ENCODE data around the gene EXOC4.

Gene EXOC4

DNA sequence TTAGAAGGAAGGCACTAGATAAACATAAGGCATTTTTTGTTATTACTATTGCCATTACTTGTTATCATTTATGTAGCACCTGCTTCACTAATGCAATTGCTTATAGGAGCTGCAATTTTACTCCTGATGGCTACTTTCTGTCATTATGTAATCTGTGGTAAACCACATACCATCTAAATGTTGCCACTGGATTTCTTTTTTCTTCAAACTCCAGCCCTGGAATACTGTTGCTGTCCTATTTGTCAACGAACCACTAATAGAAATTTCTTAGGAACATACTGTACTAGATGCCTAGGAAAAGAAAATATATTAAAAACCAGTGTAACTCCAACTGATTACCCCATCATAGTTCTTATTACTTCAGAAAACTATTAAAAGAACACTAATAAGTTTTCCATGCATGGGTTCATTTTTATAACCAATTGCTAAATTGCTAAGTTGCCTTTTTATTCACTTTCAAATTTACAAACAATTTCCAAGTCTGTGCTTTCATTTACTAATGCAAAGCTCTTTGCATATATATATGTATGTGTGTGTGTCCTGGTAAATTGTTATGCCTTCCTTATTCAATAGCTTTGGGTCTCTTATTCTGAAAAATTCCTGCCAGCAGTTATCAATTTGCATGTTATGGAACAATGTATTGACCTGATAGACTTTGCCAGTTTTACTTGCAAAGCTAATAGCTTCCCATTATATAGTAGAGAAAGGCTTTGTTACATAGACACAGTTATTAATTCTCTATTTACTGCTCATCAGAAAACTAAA is 287.4 kb downstream of the EXOC4 start:
- DNase-seq (ENCODE audit: low read depth): no peak

DNA sequence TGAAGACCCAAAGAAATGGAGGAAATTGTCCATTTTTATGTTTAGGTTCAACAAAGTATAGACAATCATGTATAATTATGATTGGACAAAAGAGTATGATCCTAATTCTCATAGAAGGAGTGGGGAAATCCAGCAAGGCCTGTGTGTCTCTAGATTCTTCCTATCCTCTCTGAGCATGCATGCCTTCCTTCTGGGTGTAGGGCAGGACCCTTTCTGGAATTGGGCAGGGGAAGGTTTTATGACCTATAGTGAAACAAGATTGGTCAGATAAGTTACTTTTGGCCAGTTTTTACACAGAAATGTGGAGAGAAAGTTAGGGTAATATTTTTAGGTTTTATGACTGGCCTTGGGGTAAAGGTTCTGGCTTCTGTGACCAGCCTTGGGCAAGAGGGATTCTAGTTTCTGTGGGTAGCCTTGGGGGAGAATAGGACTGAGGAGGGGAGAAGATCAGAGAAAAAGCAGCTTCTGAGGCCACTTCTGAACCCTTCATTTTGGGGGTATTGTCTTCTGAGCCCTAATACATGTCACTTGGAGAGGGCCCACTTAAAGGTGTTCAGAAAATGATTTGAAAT is 289.4 kb downstream of the EXOC4 start:
- no peak for DNase-seq (ENCODE audit: low read depth)

DNA sequence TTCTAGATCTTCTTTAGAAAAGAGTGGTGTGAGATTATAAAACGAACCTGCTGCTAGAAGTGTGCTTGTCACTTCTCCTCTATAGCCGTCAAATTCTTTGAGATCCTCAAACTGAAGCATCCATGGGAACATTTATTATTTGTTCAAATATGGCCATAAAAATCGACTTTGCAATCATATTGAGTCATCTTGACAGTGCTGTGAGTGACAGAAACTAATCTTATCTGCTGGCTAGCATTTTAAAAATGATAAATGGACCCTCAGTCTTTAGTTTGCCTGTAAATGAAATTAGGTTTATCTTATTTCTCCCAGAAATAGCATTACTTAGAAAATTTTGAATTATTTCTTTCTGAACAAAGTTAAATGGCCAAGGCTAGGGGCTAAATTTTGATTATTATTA is 290.8 kb downstream of the EXOC4 start:
- no peak for DNase-seq (ENCODE audit: low read depth)

DNA sequence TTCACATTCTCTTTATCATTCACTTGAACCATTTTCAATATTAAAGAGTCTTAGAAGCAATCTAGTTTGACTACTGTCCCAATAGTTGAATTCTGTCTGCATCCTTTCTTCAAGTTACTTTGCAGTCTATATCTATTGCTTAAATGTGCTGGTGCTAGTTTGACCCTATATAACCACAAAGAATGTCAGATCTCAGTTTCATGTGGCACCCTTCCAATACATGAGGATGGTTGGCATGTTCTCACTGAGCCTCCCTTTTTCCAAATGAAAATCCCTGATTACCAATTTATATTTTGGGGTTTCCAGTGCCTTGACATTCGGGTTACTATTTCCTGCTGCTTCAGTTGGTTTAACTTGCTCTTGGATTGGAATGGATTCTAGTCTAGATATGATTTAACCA is 292.7 kb downstream of the EXOC4 start:
- no peak for DNase-seq (ENCODE audit: low read depth)

DNA sequence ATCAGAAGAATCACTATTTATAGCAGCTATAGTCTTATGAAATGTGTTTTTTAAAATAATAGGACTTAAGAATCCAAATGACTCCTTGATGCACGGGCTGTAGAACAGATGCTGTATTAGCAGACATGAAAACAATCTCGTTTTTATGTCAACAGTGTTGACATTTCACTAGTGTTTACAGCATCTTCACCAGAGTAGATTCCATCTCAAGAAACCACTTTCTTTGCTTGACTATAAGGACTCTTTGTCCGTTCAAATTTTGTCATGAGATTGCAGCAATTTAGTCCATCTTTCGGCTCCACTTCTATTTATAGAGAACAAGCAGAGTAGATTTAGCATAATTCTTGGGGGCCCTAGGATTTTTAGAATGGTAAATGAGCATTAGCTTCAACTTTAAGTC is 295.1 kb downstream of the EXOC4 start:
- DNase-seq (ENCODE audit: low read depth): no peak

DNA sequence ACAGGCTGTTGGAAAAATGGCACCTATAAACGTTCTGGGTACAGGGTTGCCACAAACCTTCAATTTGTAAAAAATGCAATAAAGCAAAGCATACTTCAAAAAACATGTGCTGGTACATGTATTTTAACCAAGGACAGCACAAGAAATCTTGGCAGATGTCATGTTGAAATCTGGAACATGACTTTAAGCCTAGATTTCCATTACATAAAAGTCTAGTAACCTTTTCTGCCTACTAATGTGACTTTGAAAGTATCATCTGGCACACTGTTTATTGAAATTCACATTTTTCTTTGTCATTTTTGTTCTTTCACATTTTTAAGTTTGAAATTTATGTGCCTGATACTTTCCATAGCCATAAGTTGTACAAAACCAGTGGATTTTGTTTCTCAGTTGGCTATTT is 296.8 kb downstream of the EXOC4 start:
- no peak for DNase-seq (ENCODE audit: low read depth)

DNA sequence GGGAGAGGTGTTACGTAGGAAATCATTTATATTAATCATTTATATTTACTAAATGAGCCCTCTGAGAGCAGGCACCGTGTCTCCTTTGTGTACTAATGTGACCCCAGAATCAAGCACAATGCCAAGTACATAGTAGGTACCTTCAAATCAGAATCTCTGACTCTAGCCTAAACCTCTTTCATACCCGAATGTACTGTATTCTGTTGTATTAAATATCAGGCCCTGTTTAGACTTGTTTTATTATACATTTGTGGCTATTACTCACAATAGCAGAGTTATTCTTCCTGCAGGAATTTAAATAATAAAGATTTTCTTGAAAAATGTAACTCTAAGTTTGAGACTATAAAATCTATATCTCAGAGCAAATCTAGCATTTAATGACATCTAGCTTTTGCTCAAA is 297.3 kb downstream of the EXOC4 start:
- no peak for DNase-seq (ENCODE audit: low read depth)

DNA sequence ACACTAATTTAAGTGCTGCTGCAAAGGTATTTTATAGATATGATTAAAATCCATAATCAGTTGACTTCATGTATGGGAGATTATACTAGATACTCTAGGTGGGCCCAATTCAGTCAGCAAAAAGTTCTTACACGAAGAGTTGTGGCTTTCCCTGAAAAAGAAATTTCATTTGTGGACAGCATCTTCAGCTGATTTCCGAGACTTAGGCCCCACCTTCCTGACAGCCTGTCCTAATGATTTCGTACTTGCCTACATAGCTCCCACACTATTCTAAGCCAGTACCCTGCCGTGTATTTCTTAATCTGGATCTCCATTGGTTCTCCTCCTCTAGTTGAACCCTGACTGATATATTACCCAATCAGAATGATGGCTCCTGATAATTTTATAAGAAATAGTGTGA is 297.9 kb downstream of the EXOC4 start:
- no peak for DNase-seq (ENCODE audit: low read depth)

DNA sequence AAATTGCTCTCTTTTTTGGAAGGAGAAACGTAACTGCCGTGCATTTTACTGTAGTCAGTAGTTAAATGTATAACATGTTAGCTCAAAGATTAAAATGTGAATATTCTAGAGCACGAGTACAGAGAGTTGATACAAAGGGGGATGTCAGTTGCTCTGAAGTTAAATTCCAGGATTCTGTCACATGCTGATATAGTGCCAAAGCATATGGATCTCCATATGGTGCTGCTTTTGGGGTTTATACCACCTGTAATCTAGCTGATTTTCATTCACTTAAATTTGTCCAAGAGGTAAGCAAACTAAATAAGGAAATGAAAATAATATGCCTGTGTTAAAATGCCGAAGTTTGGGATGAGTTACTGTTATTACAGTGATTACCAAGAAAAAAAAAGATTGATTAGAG is 298.6 kb downstream of the EXOC4 start:
- DNase-seq (ENCODE audit: low read depth): no peak

DNA sequence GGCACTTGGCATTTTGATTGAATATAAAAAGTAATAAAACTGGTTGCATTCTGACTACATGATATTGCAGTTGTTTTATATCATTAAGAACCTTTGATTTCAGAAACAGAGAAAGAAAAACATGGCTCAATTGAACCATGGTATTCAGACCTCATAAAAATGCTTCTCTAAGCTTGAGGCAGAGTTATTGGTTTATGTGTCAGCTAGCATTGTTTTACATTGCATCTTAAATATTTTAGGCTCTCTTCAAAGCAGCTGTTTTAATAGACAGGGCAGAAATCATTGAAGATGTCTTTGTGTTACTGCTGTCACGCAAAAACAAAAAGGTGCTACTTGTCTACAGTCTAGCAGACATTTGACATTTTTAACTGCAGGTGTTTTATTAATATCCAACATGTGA is 299.2 kb downstream of the EXOC4 start:
- DNase-seq (ENCODE audit: low read depth): no peak

DNA sequence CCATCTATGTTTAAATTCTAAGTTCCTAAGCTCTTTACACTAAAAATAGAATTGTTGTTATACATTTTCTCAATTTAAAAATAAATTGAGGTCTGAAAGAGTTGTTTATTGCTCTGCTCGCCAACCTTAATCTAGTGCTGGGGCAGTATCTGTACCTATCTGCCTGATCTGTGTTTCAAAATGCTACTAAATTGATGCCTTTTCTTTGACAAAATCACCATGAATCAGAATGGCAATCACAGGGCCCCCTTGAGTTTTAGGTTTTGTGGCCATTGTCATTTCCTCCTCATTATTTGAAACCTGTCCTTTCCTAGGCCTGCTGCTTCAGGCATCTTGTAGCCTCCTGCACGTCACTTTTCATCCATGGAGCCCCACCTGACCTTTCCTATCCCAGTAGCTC is 301.5 kb downstream of the EXOC4 start:
- DNase-seq (ENCODE audit: low read depth): no peak

DNA sequence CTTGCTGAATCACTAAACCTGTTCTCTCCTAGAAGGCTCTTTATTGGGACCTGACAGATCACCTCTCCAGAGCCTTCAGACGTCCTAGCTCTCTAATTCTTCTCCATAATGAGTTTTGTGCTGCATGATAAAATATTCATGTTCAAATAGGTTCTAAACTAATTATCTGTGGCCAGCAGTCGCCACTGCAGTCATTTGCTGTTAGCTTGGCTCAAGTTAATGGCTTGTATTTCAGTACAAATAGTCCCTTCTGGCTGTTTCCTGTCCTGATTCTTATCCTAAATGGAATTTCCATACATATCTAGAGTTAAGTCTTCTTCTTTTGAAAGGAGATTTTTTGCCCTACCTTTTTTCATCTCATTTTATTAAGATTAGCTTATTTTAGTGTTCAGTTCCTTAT is 303.2 kb downstream of the EXOC4 start:
- DNase-seq (ENCODE audit: low read depth): no peak

DNA sequence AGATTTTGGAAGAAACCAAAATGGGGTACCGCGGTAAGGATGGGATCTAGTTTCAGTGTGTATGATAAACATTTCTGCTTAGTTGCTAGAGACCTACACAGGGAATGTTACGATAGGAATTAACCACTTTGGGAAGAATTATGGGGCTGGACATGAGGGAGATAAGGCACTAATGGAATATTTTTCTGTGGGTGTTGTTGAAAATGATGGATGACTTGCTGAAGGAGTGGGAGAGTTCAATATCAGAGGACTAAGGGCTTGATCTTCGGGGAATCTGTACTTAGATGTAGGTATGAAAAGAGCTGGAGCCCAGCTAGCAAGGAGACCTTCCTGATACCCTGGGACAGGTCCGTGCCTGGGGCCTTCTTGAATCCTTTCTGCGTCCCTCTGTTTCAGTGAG is 303.7 kb downstream of the EXOC4 start:
- no peak for DNase-seq (ENCODE audit: low read depth)

DNA sequence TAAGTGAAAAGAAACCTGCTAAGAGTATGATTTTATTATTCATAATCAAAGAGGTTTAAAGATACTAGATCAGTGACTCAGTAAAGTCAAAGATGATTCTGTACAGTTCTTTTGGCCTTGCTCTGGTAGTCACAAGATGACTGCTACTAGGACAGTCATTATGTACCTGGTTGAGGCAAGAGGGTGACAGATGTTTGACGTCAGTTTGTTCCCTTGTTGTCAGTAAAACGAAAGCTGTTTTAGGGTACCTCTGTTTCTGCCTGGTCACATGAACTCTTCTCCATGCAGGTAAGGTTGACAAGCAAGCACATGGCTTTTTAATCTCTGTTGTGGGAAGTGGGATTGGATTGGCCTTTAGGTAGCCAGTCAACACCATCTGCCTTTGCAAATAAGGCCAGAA is 308.0 kb downstream of the EXOC4 start:
- no peak for DNase-seq (ENCODE audit: low read depth)

DNA sequence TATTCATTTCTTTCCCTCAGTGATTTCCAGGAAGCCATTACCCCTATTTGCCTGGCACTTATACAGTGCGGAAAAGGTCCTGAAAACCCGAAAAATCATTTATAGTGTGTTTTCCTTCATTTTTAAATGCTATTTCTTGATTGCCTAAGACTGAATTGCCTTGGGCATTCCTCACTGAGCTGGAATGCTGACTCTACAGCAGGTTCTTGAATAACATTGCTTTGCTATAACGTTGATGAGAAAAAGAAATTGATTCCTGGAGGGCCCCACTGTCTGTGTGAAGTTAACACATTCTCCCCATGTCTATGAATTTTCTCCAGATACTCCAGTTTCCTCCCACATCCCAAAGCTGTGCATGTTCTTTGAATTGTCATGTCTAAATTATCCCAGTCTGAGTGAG is 308.5 kb downstream of the EXOC4 start:
- no peak for DNase-seq (ENCODE audit: low read depth)

DNA sequence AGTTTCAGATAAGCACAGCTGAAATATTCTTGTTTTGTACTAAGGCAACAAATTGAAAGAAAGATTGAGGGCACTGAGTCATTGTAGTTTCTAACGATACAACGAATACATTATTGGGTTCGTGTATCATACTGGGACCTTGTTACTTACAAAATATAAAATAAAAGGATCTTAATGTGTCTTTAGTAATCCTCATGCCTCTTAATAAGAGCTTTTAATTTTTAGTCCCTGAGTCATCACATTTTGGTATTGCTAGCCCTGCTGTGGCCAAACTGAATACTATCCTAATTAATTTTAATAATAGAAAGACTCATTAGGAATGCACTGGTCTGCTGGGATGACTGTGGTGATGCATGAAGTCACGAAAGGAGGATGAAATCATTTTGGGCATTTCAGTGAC is 309.7 kb downstream of the EXOC4 start:
- DNase-seq (ENCODE audit: low read depth): peak; percentile 63

DNA sequence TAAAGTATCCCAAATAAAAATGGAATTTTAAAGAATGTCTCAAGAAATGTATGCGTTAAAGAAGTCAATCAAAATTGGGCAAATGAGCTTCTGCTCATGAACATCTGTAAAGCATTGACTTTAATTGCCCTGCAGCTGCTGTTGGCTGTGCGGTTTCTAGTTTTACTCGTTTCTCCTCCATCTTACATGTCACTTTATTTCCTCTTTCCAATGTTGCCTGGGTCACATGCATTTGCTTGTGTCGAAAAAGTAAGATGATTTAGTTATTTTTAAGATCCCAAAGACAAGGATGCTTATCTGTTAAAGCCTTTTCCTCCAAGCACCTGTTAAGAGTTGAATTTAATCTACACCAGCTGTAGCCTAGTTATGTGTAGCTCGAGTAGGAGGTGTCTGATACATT is 310.4 kb downstream of the EXOC4 start:
- DNase-seq (ENCODE audit: low read depth): no peak

DNA sequence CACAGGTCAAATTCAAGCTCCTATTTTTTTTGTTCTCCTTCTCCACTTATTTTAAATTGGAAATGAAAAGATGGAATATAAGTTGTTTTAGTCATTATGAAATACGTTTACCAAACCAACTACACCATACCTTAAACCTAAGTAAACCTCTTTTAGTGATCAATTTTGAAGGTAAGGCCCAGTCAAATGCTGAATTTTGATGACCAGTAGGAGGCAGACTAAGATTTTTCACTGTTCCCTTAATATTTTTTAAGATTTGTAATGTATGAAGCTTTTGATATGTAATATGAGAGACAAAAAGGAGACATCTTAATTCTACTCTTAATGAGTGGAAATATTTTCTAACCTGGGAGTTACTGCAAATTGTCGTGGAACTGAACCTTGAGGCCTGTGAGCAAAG is 311.6 kb downstream of the EXOC4 start:
- no peak for DNase-seq (ENCODE audit: low read depth)

DNA sequence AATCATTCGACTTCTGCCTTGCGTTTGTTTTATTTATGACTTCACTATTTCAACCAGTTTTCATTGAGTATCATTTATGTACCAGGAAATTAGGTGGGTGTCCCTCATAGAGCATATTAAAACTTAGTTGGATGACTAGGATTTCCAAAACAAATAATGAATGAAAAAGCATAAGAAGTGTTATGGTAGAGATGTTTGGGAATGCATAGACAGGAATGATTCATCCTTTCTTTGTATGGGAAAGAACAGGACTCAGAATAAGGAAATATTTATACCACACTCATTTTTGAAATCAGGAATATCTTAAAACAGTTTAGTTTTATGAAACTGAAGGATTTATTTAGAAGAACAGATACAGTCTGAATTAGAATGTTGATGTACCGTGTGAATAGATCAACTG is 315.7 kb downstream of the EXOC4 start:
- DNase-seq (ENCODE audit: low read depth): no peak

DNA sequence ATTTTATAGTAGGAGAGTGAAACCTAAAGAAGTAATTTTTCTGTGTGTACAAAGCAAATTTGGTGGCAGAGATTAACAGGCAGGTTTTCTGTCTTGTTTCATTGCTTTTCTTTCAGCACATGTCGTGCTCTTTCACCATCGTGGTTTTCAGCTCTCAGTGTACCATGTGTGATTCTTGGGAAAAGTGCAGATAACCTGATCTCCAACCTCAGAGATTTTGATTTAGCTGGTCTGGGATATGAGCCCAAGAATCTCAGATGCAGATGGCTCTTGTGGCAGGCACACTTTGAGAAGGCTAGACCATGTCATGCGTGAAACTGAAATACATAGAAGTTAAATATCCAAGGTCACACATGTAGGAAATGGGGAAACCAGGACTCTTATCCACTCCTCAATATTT is 317.4 kb downstream of the EXOC4 start:
- DNase-seq (ENCODE audit: low read depth): no peak

DNA sequence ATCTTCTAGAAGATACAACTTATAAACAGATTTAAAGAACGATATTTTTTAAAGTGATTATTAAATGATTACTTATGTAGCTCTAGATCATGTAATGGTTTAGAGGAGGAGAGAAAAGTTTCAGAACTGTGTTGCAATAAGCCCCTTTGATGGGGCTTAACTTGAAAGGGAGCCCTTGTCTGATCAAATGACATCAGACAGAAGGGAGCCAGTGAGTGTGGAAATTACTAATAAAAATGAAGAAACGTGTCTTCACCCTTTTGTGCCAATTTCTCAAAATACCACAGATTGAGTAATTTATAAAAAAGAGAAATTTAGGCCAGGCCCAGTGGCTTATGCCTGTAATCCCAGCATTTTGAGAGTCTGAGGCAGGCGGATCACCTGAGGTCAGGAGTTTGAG is 318.2 kb downstream of the EXOC4 start:
- DNase-seq (ENCODE audit: low read depth): no peak

DNA sequence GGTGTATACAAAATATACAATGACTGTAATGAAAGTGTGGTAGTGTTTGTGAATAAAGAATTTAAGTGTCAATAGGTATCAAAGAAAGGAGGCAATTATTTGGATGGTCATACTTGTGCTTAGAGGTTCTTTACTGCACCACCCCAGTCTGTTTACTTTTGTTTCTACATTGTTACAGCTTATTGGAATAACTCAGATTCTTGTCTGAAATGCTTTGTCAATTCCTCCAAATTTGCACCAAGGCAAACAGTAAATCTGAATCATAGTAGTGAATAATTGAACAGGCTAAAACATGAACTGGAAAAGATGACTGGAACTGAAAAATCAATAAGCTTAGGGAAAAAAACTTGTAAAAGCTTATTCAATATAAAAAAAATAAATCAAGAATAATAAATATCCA is 319.2 kb downstream of the EXOC4 start:
- no peak for DNase-seq (ENCODE audit: low read depth)

DNA sequence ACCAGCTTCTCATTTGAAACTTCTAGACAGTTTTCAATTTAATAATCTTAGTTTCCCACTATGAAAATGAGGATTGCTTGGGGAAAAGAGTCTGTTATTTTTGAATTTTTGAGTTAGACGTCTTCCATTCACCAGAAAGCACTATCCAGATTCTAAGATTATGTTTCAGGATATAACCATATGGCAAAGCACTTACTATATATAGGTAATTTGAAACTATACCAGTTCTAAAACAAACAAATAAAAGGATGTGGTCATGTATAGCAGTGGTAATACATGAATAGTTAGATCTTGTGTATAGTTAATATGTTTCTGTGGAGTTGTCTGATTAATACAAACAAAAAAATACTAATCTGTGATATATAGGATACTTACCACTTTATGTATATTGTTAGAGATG is 320.0 kb downstream of the EXOC4 start:
- DNase-seq (ENCODE audit: low read depth): no peak

DNA sequence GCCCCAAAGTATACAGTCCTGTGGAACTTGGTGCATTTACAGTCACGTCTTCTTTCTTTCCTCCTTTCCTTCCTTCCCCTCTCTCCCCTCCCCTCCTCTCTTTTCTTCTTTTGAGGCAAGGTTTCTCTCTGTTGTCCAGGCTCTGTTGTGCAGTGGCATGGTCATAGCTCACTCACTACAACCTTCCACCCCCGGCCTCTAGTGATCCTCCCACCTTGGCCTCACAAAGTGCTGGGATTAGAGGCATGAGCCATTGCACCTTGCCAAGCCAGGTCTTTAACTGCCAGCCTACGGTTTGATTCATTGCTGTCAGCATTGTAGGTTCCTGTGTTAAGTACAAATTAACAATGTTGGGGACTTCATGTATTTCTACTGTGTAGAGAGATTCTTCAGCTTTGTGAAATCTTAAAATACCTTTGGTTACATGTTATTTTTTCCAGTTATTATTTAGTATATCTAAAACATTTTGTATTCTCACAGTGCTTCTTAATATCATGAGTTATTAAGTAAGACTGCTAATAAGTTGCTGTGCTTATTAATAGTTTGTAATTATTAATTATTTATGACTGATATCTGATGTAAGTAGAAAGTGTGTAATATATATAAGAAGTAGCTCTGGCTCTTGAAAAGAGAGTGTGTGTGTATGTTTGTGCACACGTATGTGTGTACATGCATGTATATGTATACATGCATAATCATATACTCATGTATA is 320.8 kb downstream of the EXOC4 start:
- DNase-seq (ENCODE audit: low read depth): no peak
